HCT116 (cell line): ENCODE measurements around the gene CENPX. TPM values are rescaled to one million over a fixed set of nuclear protein-coding genes. Genes with fewer than 3 reads are reported as not detected.
A peak's percentile ranks its signal among the peaks of the same experiment; 100 is the strongest.

Experiments
- ATAC-seq: fragments of 200-7000 bp; cut with Tn5 transposase; 2 replicates; pipeline ENCODE4 v1.9.1; 2020; ENCODE audit warnings: mild to moderate bottlenecking, moderate library complexity
- BruUV-seq: library from RNA; stranded (reverse); fragments of 400-500 nt; replicated peaks from 2 replicates; lab custom pipeline; 2021; lab: Mats Ljungman, UMichigan
- CTCF ChIA-PET: fragments of 300-600 bp; sonication (Branson Sonifier 250); formaldehyde crosslinking; loops from one replicate; lab custom pipeline; 2021; ENCODE audit warnings: antibody characterized with exemption; lab: Charles Lee
- POLR2A ChIA-PET: fragments of 300-600, 350-600 bp; sonication (Branson Sonifier 250); formaldehyde crosslinking; loops from one replicate; lab custom pipeline; 2021; ENCODE audit warnings: antibody characterized with exemption; lab: Charles Lee
- RAD21 ChIA-PET, 2 experiments: fragments of 300-600 bp; sonication (Branson Sonifier 250); formaldehyde crosslinking; loops; one replicate each; lab custom pipeline; 2023; ENCODE audit warnings: low total read pairs in 2 of 2; ENCODE audit not compliant: uncharacterized antibody in 2 of 2, unreplicated experiment in 2 of 2, low non-redundant PET in 1 of 2; lab: Charles Lee
- DNase-seq: peaks from one replicate; pipeline ENCODE4 v3.0.0-alpha.2; 2010; ENCODE audit warnings: low read depth, low spot score
- H2AFZ ChIP-seq: fragments of 200-600 bp; shearing (Covaris generic), sonication (generic); 2 replicates; pipeline ENCODE4 v1.6.1; 2017; ENCODE audit warnings: low read depth, mixed run types, mixed read lengths, antibody characterized with exemption, low read length; ENCODE audit not compliant: poor library complexity, severe bottlenecking
- H3K27ac ChIP-seq: 2 replicates; pipeline ENCODE4 v1.5.1; 2012; ENCODE audit warnings: low read depth, low read length
- H3K27me3 ChIP-seq: fragments of 200-600 bp; sonication (generic); 2 replicates; pipeline ENCODE4 v1.6.1; 2016; ENCODE audit warnings: mixed run types, low read length, mixed read lengths; ENCODE audit not compliant: insufficient read depth
- H3K36me3 ChIP-seq, 2 experiments: fragments of 200-500 bp in 1 of 2; fragments of 200-600 bp in 1 of 2; sonication (Bioruptor generic) in 1 of 2; sonication (generic) in 1 of 2; 2 replicates each; pipeline versions ENCODE4 v1.5.1 to v1.6.1; 2014 to 2016; ENCODE audit warnings: low read length in 2 of 2, inconsistent platforms in 1 of 2, mixed read lengths in 1 of 2, mixed run types in 1 of 2; ENCODE audit not compliant: insufficient read depth in 2 of 2, control insufficient read depth in 1 of 2
- H3K4me1 ChIP-seq, 2 experiments: fragments of 200-600 bp in 1 of 2; sonication (generic) in 1 of 2; 2 replicates each; pipeline versions ENCODE4 v1.5.1 to v1.6.1; 2012 to 2017; ENCODE audit warnings: low read length in 2 of 2, inconsistent platforms in 1 of 2, mild to moderate bottlenecking in 1 of 2, mixed read lengths in 1 of 2, mixed run types in 1 of 2, moderate library complexity in 1 of 2; ENCODE audit not compliant: insufficient read depth in 2 of 2, control insufficient read depth in 1 of 2
- H3K4me2 ChIP-seq: fragments of 200-600 bp; sonication (generic); 2 replicates; pipeline ENCODE4 v1.6.1; 2017; ENCODE audit warnings: mixed run types, low read length, mixed read lengths
- H3K4me3 ChIP-seq, 2 experiments: fragments of 200-600 bp in 1 of 2; sonication (generic) in 1 of 2; replicated peaks in 1 of 2; 2 replicates each; pipeline ENCODE4 v1.5.1; 2011 to 2016; ENCODE audit warnings: low read length in 2 of 2, control low read depth in 1 of 2, low read depth in 1 of 2, mild to moderate bottlenecking in 1 of 2, mixed read lengths in 1 of 2, mixed run types in 1 of 2
- H3K79me2 ChIP-seq: fragments of 200-600 bp; sonication (generic); 2 replicates; pipeline ENCODE4 v1.6.1; 2017; ENCODE audit warnings: mild to moderate bottlenecking, mixed run types, low read length, moderate library complexity, mixed read lengths; ENCODE audit not compliant: insufficient read depth
- H3K9ac ChIP-seq: fragments of 200-600 bp; sonication (generic); 2 replicates; pipeline ENCODE4 v1.6.1; 2016; ENCODE audit warnings: low read length, mixed read lengths
- H3K9me2 ChIP-seq: fragments of 200-600 bp; sonication (generic), shearing (Covaris generic); 2 replicates; pipeline ENCODE4 v1.6.1; 2017; ENCODE audit warnings: mixed run types, mild to moderate bottlenecking, moderate library complexity; ENCODE audit not compliant: insufficient read depth
- H3K9me3 ChIP-seq, 2 experiments: fragments of 200-500 bp in 1 of 2; fragments of 200-600 bp in 1 of 2; sonication (Bioruptor generic) in 1 of 2; sonication (generic) in 1 of 2; 2 replicates each; pipeline ENCODE4 v1.6.1; 2014 to 2017; ENCODE audit warnings: low read length in 2 of 2, mixed read lengths in 2 of 2, inconsistent platforms in 1 of 2, low read depth in 1 of 2, mild to moderate bottlenecking in 1 of 2, mixed run types in 1 of 2, moderate library complexity in 1 of 2; ENCODE audit not compliant: control insufficient read depth in 1 of 2, insufficient read depth in 1 of 2
- H4K20me1 ChIP-seq: fragments of 200-600 bp; sonication (generic), shearing (Covaris generic); 2 replicates; pipeline ENCODE4 v1.6.1; 2017; ENCODE audit warnings: mixed run types, mild to moderate bottlenecking, moderate library complexity; ENCODE audit not compliant: insufficient read depth
- CEBPB ChIP-seq: IDR thresholded peaks from 2 replicates; pipeline ENCODE4 v1.6.1; 2012; ENCODE audit warnings: low read depth
- EGR1 ChIP-seq: IDR thresholded peaks from 2 replicates; pipeline ENCODE4 v1.6.1; 2012; ENCODE audit warnings: low read depth
- ELF1 ChIP-seq: IDR thresholded peaks from 2 replicates; pipeline ENCODE4 v1.6.1; 2012; ENCODE audit warnings: low read depth, borderline replicate concordance
- EZH2phosphoT487 ChIP-seq: fragments of 200-600 bp; IDR thresholded peaks from 2 replicates; pipeline ENCODE4 v1.6.1; 2018; ENCODE audit warnings: antibody characterized with exemption, borderline replicate concordance
- FOSL1 ChIP-seq: IDR thresholded peaks from 2 replicates; pipeline ENCODE4 v1.6.1; 2012; ENCODE audit warnings: low read depth
- JUND ChIP-seq: IDR thresholded peaks from 2 replicates; pipeline ENCODE4 v1.6.1; 2012
- POLR2A ChIP-seq: IDR thresholded peaks from 2 replicates; pipeline ENCODE4 v1.7.0; 2011; ENCODE audit warnings: borderline replicate concordance; ENCODE audit not compliant: insufficient read depth, insufficient read length; ENCODE audit errors: extremely low read depth
- SIN3A ChIP-seq: IDR thresholded peaks from 2 replicates; pipeline ENCODE4 v1.6.1; 2012; ENCODE audit warnings: low read depth
- ZFX ChIP-seq: fragments of 450-650 bp; IDR thresholded peaks from 2 replicates; pipeline ENCODE4 v1.6.1; 2017
- ZNF274 ChIP-seq: fragments of 200-500 bp; sonication (Bioruptor generic); IDR thresholded peaks from 2 replicates; pipeline ENCODE4 v1.6.1; 2014; ENCODE audit warnings: mild to moderate bottlenecking, low read depth, low read length, inconsistent platforms
- intact Hi-C: fragments of 100-400 bp; cut with micrococcal nuclease; formaldehyde crosslinking; loops from 2 replicates; pipeline ENCODE4 v1.10.0; 2022
- total RNA-seq: library from RNA; stranded (reverse); gene quantifications from one replicate; pipeline ENCODE4 v1.2.1, GENCODE V29; 2021; ENCODE audit not compliant: unreplicated experiment
- TF ChIP-seq, protein P1 (sequence below), 3 experiments: fragments of 200-600 bp in 1 of 3; sonication (generic) in 1 of 3; IDR thresholded peaks in 2 of 3; conservative IDR thresholded peaks in 1 of 3; 2 replicates each; pipeline ENCODE4 v1.5.1; 2012 to 2017; ENCODE audit warnings: low read depth in 2 of 3, low read length in 2 of 3, antibody characterized with exemption in 1 of 3, borderline replicate concordance in 1 of 3, control low read depth in 1 of 3, mild to moderate bottlenecking in 1 of 3, mixed read lengths in 1 of 3, mixed run types in 1 of 3, moderate library complexity in 1 of 3; ENCODE audit not compliant: insufficient read depth in 1 of 3
- TF ChIP-seq, protein P2 (sequence below): IDR thresholded peaks from 2 replicates; pipeline ENCODE4 v1.6.1; 2011; ENCODE audit warnings: mild to moderate bottlenecking, low read length, moderate library complexity; ENCODE audit not compliant: insufficient replicate concordance; ENCODE audit errors: extremely low read depth

Gene CENPX
- total RNA-seq, 1 experiment from 2014 or later, result 184 TPM

DNA sequence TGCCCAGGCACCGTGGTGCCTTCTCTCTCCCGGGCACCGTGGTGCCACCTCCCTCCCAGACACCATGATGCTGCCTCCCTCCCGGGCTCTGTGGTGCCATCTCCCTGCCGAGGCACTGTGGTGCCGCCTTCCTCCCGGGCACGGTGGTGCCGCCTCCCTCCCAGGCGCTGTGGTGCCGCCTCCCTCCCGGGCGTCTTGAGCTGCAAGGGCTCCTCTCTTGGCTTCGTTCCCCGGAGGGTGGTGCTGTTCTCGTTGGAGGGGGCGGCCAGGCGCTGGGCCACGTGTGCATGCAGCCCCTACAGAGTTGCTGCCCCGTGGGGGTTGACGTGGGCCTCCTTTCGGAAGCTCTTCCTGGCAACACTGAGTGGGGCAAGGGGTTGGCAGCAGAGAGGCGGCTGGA, 8.2 kb downstream of the CENPX start:
- 0 out of 2 replicates have a peak, but pooled peaks have one; percentile 13 for ATAC-seq

GRCh38 chr17:82013772-82014321, 8.8 kb downstream of the CENPX start:
- ChIA-PET RAD21 (no interaction called here), POLR2A (no interaction called here), CTCF (interaction anchor here (1.1 to 1.4 kb wide), 2 partner anchors 9 to 54 kb away, joined by 3 read pairs; partner anchors contain the start of genes CENPX and LRRC45)
- no peak overlapping the region; the same call in 1 of the 2 replicates for H3K27ac ChIP-seq
- no peaks in the 10 kb centered on the region for H3K9me3 ChIP-seq
- H2AFZ ChIP-seq, result no peak overlapping the region
- TF ChIP-seq EZH2phosphoT487, result no peak
- no peak for TF ChIP-seq ELF1
- TF ChIP-seq ZNF274, result no peak
- TF ChIP-seq, protein P1, sequence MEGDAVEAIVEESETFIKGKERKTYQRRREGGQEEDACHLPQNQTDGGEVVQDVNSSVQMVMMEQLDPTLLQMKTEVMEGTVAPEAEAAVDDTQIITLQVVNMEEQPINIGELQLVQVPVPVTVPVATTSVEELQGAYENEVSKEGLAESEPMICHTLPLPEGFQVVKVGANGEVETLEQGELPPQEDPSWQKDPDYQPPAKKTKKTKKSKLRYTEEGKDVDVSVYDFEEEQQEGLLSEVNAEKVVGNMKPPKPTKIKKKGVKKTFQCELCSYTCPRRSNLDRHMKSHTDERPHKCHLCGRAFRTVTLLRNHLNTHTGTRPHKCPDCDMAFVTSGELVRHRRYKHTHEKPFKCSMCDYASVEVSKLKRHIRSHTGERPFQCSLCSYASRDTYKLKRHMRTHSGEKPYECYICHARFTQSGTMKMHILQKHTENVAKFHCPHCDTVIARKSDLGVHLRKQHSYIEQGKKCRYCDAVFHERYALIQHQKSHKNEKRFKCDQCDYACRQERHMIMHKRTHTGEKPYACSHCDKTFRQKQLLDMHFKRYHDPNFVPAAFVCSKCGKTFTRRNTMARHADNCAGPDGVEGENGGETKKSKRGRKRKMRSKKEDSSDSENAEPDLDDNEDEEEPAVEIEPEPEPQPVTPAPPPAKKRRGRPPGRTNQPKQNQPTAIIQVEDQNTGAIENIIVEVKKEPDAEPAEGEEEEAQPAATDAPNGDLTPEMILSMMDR (IDR thresholded peaks at IDR 0.05 in 2 of 3, conservative IDR thresholded peaks at IDR 0.05 in 1 of 3; ENCODE audit: borderline replicate concordance in 1 of 3, insufficient read depth in 1 of 3, low read depth in 2 of 3, low read length in 2 of 3), result no peak
- no peak for TF ChIP-seq JUND
- TF ChIP-seq FOSL1, result no peak
- TF ChIP-seq ZFX, result no peak
- TF ChIP-seq SIN3A, result no peak
- TF ChIP-seq POLR2A, result no peak
- TF ChIP-seq CEBPB, result no peak
- no peaks in the 10 kb centered on the region for H3K79me2 ChIP-seq
- no peak for DNase-seq
- H3K27me3 ChIP-seq, result no peaks in the 10 kb centered on the region
- no peak overlapping the region for H3K9ac ChIP-seq
- peaks cover 0 to 9% of the 10 kb centered on the region in 2 experiments; a peak in 1 of 4 replicates for H3K36me3 ChIP-seq
- no peak overlapping the region for H3K4me2 ChIP-seq
- no peak overlapping the region for H3K4me3 ChIP-seq
- intact Hi-C loops, result no loop called here
- no peaks in the 10 kb centered on the region for H4K20me1 ChIP-seq
- H3K4me1 ChIP-seq, result peaks cover 6 to 7% of the 10 kb centered on the region in 2 experiments; a peak in 2 of 4 replicates
- H3K9me2 ChIP-seq, result no peaks in the 10 kb centered on the region
- no TSS peak for BruUV-seq
- no peak for ATAC-seq

More for the DNA sequence above, 8.2 kb downstream of the CENPX start:
- POLR2A ChIA-PET, result no interaction called here
- Histone ChIP-seq H3K27me3 (no peaks in the 10 kb centered on the region), H3K79me2 (peaks cover 3% of the 10 kb centered on the region; the same call in 1 of the 2 replicates), H3K9ac (no peak overlapping the region), H3K4me1 (peaks cover 10 to 13% of the 10 kb centered on the region in 2 experiments; a peak in 2 of 4 replicates), H2AFZ (no peak overlapping the region), H3K27ac (no peak overlapping the region; the same call in 1 of the 2 replicates), H3K36me3 (peaks cover 0 to 10% of the 10 kb centered on the region in 2 experiments; a peak in 1 of 4 replicates), H3K9me3 (no peaks in the 10 kb centered on the region), H3K4me3 (no peak overlapping the region), H3K9me2 (no peaks in the 10 kb centered on the region), H3K4me2 (no peak overlapping the region), H4K20me1 (no peaks in the 10 kb centered on the region)
- CTCF ChIA-PET, result no interaction called here
- RAD21 ChIA-PET, result no interaction called here
- intact Hi-C loops, result no loop called here
- TF ChIP-seq EGR1 (no peak), ZFX (no peak), ZNF274 (no peak), EZH2phosphoT487 (no peak)
- TF ChIP-seq, protein P2, sequence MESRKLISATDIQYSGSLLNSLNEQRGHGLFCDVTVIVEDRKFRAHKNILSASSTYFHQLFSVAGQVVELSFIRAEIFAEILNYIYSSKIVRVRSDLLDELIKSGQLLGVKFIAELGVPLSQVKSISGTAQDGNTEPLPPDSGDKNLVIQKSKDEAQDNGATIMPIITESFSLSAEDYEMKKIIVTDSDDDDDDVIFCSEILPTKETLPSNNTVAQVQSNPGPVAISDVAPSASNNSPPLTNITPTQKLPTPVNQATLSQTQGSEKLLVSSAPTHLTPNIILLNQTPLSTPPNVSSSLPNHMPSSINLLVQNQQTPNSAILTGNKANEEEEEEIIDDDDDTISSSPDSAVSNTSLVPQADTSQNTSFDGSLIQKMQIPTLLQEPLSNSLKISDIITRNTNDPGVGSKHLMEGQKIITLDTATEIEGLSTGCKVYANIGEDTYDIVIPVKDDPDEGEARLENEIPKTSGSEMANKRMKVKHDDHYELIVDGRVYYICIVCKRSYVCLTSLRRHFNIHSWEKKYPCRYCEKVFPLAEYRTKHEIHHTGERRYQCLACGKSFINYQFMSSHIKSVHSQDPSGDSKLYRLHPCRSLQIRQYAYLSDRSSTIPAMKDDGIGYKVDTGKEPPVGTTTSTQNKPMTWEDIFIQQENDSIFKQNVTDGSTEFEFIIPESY, result no peak
- no TSS peak for BruUV-seq
- no peak for DNase-seq
